ENCODE data around the gene DNAI7. TPM values are rescaled to one million over a fixed set of nuclear protein-coding genes. Genes with fewer than 3 reads are reported as not detected.

Gene DNAI7
- total and polyA plus RNA-seq, 2 of the 8 experiments (the other 6 are each of a cell fraction or from before 2014, with no cell fraction given) = 0.12 to 0.28 TPM

GRCh38 chr12:25208554-25208953 lies 13.6 kb upstream of the DNAI7 start:
- H2AK5ac ChIP-seq (ENCODE audit: low read depth, low read length) = no peak overlapping the region
- H4K8ac ChIP-seq (ENCODE audit: extremely low read depth, insufficient read depth, low read length) = no peak overlapping the region
- no peaks in the 10 kb centered on the region for H3K27me3 ChIP-seq (replicated peaks in 1 of 4; ENCODE audit: control insufficient read depth in 3 of 4, extremely low read depth in 1 of 4, insufficient read depth in 3 of 4, low read length in 3 of 4)
- H3K79me1 ChIP-seq (ENCODE audit: low read depth, low read length) = no peaks in the 10 kb centered on the region
- no peak overlapping the region for H3K56ac ChIP-seq (replicated peaks; ENCODE audit: insufficient read length, low read depth, low read length)
- H3K4me3 ChIP-seq (ENCODE audit: extremely low read depth in 1 of 4, insufficient read depth in 2 of 4, low read depth in 3 of 4, low read length in 4 of 4) = no peak overlapping the region
- no peak overlapping the region for H3K9ac ChIP-seq (replicated peaks in 1 of 4; ENCODE audit: extremely low read depth in 1 of 4, low read depth in 3 of 4, low read length in 3 of 4)
- H4K91ac ChIP-seq (replicated peaks; ENCODE audit: insufficient read length, low read length) = no peak overlapping the region
- H3K4ac ChIP-seq (replicated peaks; ENCODE audit: insufficient read length, low read depth, low read length) = no peak overlapping the region
- H4K20me1 ChIP-seq (replicated peaks in 1 of 2; ENCODE audit: control insufficient read depth in 1 of 2, insufficient read depth in 2 of 2, low read length in 2 of 2) = peaks cover 0 to 2% of the 10 kb centered on the region in 2 experiments
- ChIA-PET CTCF (ENCODE audit: partially characterized antibody) (interaction anchor here (0.6 to 1.2 kb wide), 5 partner anchors 10 to 502 kb away, joined by 3 to 4 read pairs (median 3); no protein-coding TSS in a partner anchor), POLR2A (ENCODE audit: partially characterized antibody) (no interaction called here)
- no peak for FAIRE-seq
- no peak overlapping the region for H3K27ac ChIP-seq (ENCODE audit: low read depth, low read length)
- H2AFZ ChIP-seq (ENCODE audit: low read length) = no peak overlapping the region
- no peak for TF ChIP-seq TBP (IDR thresholded peaks at IDR 0.05; ENCODE audit: low read depth, low read length)
- TF ChIP-seq ZNF274 (IDR thresholded peaks at IDR 0.05; ENCODE audit: borderline replicate concordance, extremely low read depth, low read length) = no peak
- no peak for TF ChIP-seq CHD2 (IDR thresholded peaks at IDR 0.05; ENCODE audit: low read length)
- TF ChIP-seq EZH2 (IDR thresholded peaks at IDR 0.05; ENCODE audit: low read depth, low read length, severe bottlenecking) = no peak
- TF ChIP-seq PHF8 (conservative IDR thresholded peaks at IDR 0.05; ENCODE audit: low read depth, low read length) = no peak
- no peak for TF ChIP-seq NRF1 (IDR thresholded peaks at IDR 0.05; ENCODE audit: low read depth, low read length)
- TF ChIP-seq SP2 (IDR thresholded peaks at IDR 0.05; ENCODE audit: low read length) = no peak
- no peak for TF ChIP-seq SIN3A (conservative IDR thresholded peaks at IDR 0.05 in 1 of 2, IDR thresholded peaks at IDR 0.05 in 1 of 2; ENCODE audit: low read depth in 1 of 2, low read length in 2 of 2)
- TF ChIP-seq SRF (IDR thresholded peaks at IDR 0.05; ENCODE audit: low read depth, low read length) = no peak
- TF ChIP-seq SAP30 (IDR thresholded peaks at IDR 0.05; ENCODE audit: insufficient read depth, insufficient replicate concordance, low read length) = no peak
- TF ChIP-seq ASH2L (IDR thresholded peaks at IDR 0.05; ENCODE audit: low read length) = no peak
- no peak for TF ChIP-seq RNF2 (IDR thresholded peaks at IDR 0.05; ENCODE audit: borderline replicate concordance, low read depth, low read length, missing control alignments, poor library complexity, severe bottlenecking)
- TF ChIP-seq RXRA (IDR thresholded peaks at IDR 0.05; ENCODE audit: insufficient read depth, low read depth, low read length) = no peak
- H4K5ac ChIP-seq (ENCODE audit: insufficient read length, low read depth, low read length) = no peak overlapping the region
- WGBS, 2 experiments (ENCODE audit: extremely low coverage in 1 of 2, insufficient coverage in 1 of 2, insufficient read length in 1 of 2, insufficient replicate concordance in 2 of 2, low coverage in 1 of 2, low lambda C conversion rate in 2 of 2, missing lambda C conversion rate in 1 of 2) = 89% methylated on average over 1 of the region's 1 CpG; no CpG with 5 or more reads in 1 of the 2 experiments
- no peak overlapping the region for H2BK5ac ChIP-seq (ENCODE audit: low read depth, low read length)
- no peaks in the 10 kb centered on the region for H3K4me1 ChIP-seq (replicated peaks in 1 of 4; ENCODE audit: control insufficient read depth in 3 of 4, insufficient read depth in 4 of 4, low read length in 3 of 4)
- H2BK15ac ChIP-seq (ENCODE audit: low read length) = no peak overlapping the region
- no peak for DNase-seq (ENCODE audit: low read depth in 1 of 2, low spot score in 2 of 2)
- H3K23me2 ChIP-seq (ENCODE audit: low read depth, low read length) = no peaks in the 10 kb centered on the region
- H3K23ac ChIP-seq (ENCODE audit: insufficient read length) = no peak overlapping the region
- no peaks in the 10 kb centered on the region for H3K9me3 ChIP-seq (ENCODE audit: insufficient read depth in 2 of 2, low read depth in 1 of 2, low read length in 1 of 2)
- H3K4me2 ChIP-seq (ENCODE audit: insufficient read depth in 1 of 2, low read depth in 2 of 2, low read length in 2 of 2) = no peak overlapping the region
- H2BK20ac ChIP-seq (ENCODE audit: low read length) = no peak overlapping the region
- no peak overlapping the region for H3K14ac ChIP-seq (ENCODE audit: insufficient read length)
- no peak overlapping the region for H3K18ac ChIP-seq (ENCODE audit: extremely low read depth, low read length)
- no peak overlapping the region for H2BK12ac ChIP-seq (ENCODE audit: low read depth, low read length)
- peaks cover 2 to 31% (median 5%) of the 10 kb centered on the region in 4 experiments; a peak in 4 of 8 replicates for H3K36me3 ChIP-seq (ENCODE audit: control insufficient read depth in 2 of 4, insufficient read depth in 4 of 4, low read length in 3 of 4)
- no peaks in the 10 kb centered on the region for H3K79me2 ChIP-seq (ENCODE audit: control insufficient read depth in 1 of 2, insufficient read depth in 2 of 2, low read length in 2 of 2)
- H2BK120ac ChIP-seq (replicated peaks; ENCODE audit: low read depth, low read length) = no peak overlapping the region
